ENCODE data around the gene ACSM6. TPM values are rescaled to one million over a fixed set of nuclear protein-coding genes. Genes with fewer than 3 reads are reported as not detected.

Gene ACSM6
- total and polyA plus RNA-seq, 2 of the 8 experiments (the other 6 are each of a cell fraction or from before 2014, with no cell fraction given), result 0.33 TPM; not detected in 1

GRCh38 chr10:95264227-95265051 is 70.4 kb downstream of the ACSM6 start (continued):
- TF ChIP-seq EGR1 (IDR thresholded peaks at IDR 0.05; ENCODE audit: borderline replicate concordance, low read depth, low read length) (no peak), SP4 (IDR thresholded peaks at IDR 0.05; ENCODE audit: low read length) (no peak), RFX5 (IDR thresholded peaks at IDR 0.05; ENCODE audit: borderline replicate concordance, low read depth, low read length) (no peak), TAF1 (IDR thresholded peaks at IDR 0.05; ENCODE audit: low read depth, low read length) (no peak), USF2 (IDR thresholded peaks at IDR 0.05; ENCODE audit: low read length) (no peak), SRF (IDR thresholded peaks at IDR 0.05; ENCODE audit: low read depth, low read length) (no peak), ASH2L (IDR thresholded peaks at IDR 0.05; ENCODE audit: low read length) (peak; percentile 83), CREB1 (IDR thresholded peaks at IDR 0.05) (0 out of 2 replicates have a peak, but pooled peaks have one; percentile 7), RBBP5 (IDR thresholded peaks at IDR 0.05; ENCODE audit: borderline replicate concordance, low read depth, low read length) (no peak), ZNF274 (IDR thresholded peaks at IDR 0.05; ENCODE audit: borderline replicate concordance, extremely low read depth, low read length) (no peak), YY1 (IDR thresholded peaks at IDR 0.05; ENCODE audit: low read depth, low read length) (no peak), SP1 (IDR thresholded peaks at IDR 0.05; ENCODE audit: low read depth, low read length) (peak; percentile 75; the same call in 1 of the 2 replicates), TCF12 (IDR thresholded peaks at IDR 0.05; ENCODE audit: low read depth, low read length) (no peak), KDM5A (IDR thresholded peaks at IDR 0.05; ENCODE audit: low read length) (no peak), JUN (IDR thresholded peaks at IDR 0.05; ENCODE audit: low read depth, low read length) (no peak), TAF7 (optimal IDR thresholded peaks at IDR 0.05; ENCODE audit: borderline replicate concordance, low read depth, low read length) (no peak)

Data from H1 (cell line).